Fibroblast of the aortic adventitia (primary cell): ENCODE data around the gene DSCAML1. TPM values are rescaled to one million over a fixed set of nuclear protein-coding genes. Genes with fewer than 3 reads are reported as not detected.

Experiments used
- DNase-seq: peaks from one replicate; pipeline ENCODE4 v3.0.0-alpha.2; 2010; ENCODE audit warnings: low read depth
- H3K4me3 ChIP-seq: 2 replicates; pipeline ENCODE4 v1.5.1; 2011; ENCODE audit warnings: low read depth, mild to moderate bottlenecking, control low read depth, low read length, moderate library complexity
- CTCF ChIP-seq: IDR thresholded peaks from 2 replicates; pipeline ENCODE4 v1.5.1; 2011; ENCODE audit warnings: mild to moderate bottlenecking, low read length, control low read depth, inconsistent platforms; ENCODE audit not compliant: insufficient read depth
- total RNA-seq: library from RNA; depleted of rRNA; stranded (reverse); fragments of >200 nt; gene quantifications from 2 replicates; pipeline ENCODE4 v1.2.3, GENCODE V29; 2012; ENCODE audit warnings: low replicate concordance

Gene DSCAML1
- total RNA-seq, 1 donor, result not detected

DNA sequence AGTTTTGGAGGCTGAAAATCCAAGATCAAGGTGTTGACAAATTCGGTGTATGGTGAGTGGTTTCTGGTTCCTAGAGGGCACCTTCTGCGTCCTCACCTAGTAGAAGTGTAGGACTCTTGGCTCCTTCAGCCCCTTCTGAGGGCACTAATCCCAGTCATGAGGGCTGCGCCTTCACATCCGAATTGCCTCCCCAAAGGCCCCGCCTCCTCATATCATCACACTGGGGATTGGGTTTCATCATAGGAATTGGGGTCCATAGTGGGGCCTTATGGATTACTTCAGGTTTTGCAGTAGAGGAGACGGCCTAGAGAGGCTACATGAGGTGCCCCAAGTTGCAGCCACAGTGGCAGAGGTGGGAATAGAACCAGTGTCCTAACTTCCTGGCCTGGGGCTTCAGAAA, 382.3 kb downstream of the DSCAML1 start:
- H3K4me3 ChIP-seq, result no peak overlapping the region
- TF ChIP-seq CTCF, result no peak
- DNase-seq, result no peak

- DNase-seq, result no peak
- H3K4me3 ChIP-seq, result no peak overlapping the region
- TF ChIP-seq CTCF, result no peak
Observed at GRCh38 chr11:117413616-117414015, 383.4 kb downstream of the DSCAML1 start.

DNA sequence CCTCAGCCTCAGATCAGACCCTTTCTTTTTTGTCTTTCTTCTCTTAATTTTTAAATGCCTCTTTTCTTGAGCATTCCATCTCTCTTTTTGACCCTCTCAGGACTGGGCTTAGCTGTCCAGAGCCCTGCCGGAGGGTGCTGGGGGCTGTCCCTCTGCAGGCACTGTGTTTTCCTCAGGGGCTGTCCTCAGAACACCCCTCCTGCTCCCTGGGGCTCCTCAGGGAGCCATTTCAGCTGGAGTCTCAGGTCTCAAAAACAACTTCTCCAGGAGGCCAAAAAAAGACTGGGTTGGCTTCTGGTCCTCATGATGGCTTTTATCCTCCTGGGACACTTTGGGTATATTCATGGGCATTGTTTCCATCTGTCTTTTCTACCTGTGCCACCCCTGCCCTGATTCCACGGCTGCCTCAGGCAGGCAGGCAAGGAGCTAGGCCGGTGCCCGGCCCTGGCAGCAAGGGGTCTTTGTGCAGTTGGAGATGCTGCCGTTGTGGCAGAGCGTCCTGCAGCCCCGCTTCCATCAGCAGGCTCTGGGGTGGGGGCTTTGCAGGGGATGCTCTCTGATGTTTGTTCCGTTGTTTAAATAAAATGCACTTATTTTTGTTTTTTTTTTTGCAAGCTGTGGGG, 384.3 kb downstream of the DSCAML1 start:
- TF ChIP-seq CTCF, result no peak
- DNase-seq, result no peak
- no peak overlapping the region for H3K4me3 ChIP-seq

GRCh38 chr11:117412176-117412575, 384.8 kb downstream of the DSCAML1 start:
- no peak overlapping the region for H3K4me3 ChIP-seq
- TF ChIP-seq CTCF, result no peak
- DNase-seq, result no peak

DNA sequence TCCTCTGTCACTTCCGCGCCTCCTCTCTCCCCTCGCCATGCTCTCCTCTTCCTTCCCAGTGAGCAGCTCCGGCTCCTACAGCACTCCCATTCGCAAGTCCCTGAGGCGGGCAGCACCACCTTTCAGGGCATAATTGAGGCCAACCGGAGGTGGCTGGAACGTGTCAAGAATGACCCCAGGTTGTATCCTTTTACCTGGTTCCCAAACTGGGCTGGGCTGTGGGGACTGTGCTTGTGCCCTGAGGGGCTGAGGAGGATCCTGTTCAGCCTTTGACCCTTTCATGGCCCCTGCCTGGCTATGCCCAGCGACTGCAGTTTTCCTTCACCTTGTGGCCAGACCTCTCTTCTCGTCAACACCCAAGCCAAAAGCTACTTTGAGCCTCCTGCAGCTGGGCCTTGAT, 385.3 kb downstream of the DSCAML1 start:
- DNase-seq, result no peak
- TF ChIP-seq CTCF, result no peak
- H3K4me3 ChIP-seq, result no peak overlapping the region

DNA sequence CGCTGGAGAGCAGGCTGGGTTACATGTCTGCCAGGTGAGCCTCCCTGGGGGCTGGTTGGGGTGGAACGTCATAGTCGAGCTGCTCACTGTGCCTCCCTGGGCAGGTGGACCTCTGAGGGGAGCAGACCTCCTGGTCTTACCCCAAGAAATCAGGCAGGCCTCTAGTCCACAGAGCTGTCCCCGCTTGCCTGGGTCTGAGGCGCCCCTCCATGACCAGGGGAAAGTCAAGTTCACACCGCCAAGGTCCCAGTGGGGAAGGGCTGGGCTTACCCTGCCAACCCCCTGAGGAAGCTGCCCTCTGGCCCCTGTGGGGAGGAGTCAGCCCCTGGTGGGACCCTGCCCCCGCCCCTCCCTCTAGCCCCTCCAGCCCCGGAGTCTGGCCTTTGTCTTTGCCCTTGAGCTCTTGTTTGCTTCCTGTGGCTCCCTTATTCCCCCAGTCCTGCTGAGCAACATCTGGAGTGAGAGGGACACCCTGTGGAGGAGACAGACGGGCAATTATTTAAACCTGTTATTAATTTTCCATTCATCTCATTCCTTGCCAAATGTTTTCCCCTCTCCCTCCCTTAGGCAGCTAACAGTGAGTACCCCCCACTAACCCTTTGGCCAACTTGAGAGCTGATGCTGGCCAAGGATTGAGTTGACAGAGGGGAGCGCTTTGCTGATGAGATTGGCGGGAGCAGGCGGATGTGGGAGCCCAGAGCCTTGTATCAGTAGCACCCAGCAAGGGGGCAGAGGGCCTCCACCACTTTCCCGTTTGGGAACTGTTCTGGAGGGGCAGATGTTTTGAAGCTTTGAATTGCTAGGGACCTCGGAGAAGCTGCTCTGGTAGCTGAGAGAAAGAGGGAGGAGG, 385.9 kb downstream of the DSCAML1 start:
- H3K4me3 ChIP-seq, result no peak overlapping the region
- no peak for TF ChIP-seq CTCF
- no peak for DNase-seq
